ENCODE measurements around the gene FAAP20.

DNA sequence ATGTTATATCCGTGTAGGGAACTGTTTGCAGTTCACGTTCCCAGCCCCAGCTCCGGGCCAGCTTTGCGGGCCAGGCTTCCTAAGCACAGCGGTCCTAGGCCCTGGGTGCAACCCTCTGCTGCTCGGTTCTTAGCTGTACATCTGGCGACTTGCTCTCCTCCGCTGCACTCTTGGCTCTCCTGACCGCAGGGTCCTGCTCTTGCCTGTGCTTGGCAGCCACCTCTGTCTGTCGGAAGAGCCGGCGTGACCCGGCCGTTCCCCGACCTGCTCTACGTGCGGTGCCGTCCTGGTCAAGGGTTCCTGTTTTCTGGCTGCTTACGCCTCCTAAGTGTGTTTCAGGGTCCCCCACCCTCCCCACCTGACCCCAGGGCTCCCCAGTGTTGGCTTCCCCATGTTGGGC is 36.7 kb downstream of the FAAP20 start:
- TF ChIP-seq ZNF565 (CRISPR knock-in tag; conservative IDR thresholded peaks at IDR 0.05; ENCODE audit: low read depth) (no peak), RARB (CRISPR knock-in tag; IDR thresholded peaks at IDR 0.05) (no peak), GLIS3 (CRISPR knock-in tag; IDR thresholded peaks at IDR 0.05) (no peak), ZNF8 (CRISPR knock-in tag; IDR thresholded peaks at IDR 0.05) (no peak)
- TF ChIP-seq, protein P1, sequence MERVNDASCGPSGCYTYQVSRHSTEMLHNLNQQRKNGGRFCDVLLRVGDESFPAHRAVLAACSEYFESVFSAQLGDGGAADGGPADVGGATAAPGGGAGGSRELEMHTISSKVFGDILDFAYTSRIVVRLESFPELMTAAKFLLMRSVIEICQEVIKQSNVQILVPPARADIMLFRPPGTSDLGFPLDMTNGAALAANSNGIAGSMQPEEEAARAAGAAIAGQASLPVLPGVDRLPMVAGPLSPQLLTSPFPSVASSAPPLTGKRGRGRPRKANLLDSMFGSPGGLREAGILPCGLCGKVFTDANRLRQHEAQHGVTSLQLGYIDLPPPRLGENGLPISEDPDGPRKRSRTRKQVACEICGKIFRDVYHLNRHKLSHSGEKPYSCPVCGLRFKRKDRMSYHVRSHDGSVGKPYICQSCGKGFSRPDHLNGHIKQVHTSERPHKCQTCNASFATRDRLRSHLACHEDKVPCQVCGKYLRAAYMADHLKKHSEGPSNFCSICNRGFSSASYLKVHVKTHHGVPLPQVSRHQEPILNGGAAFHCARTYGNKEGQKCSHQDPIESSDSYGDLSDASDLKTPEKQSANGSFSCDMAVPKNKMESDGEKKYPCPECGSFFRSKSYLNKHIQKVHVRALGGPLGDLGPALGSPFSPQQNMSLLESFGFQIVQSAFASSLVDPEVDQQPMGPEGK (CRISPR knock-in tag; IDR thresholded peaks at IDR 0.05; ENCODE audit: borderline replicate concordance): no peak
- TF ChIP-seq, protein P2, sequence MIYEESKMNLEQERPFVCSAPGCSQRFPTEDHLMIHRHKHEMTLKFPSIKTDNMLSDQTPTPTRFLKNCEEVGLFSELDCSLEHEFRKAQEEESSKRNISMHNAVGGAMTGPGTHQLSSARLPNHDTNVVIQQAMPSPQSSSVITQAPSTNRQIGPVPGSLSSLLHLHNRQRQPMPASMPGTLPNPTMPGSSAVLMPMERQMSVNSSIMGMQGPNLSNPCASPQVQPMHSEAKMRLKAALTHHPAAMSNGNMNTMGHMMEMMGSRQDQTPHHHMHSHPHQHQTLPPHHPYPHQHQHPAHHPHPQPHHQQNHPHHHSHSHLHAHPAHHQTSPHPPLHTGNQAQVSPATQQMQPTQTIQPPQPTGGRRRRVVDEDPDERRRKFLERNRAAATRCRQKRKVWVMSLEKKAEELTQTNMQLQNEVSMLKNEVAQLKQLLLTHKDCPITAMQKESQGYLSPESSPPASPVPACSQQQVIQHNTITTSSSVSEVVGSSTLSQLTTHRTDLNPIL (CRISPR knock-in tag; IDR thresholded peaks at IDR 0.05; ENCODE audit: low read depth): no peak

Data from SK-N-SH treated with all-trans-retinoic acid at 6 μM for 48 hours (cell line).